GM12873 (cell line): ENCODE measurements around the gene CALN1.
"Not testable (repeated sequence)": the region's sequence is repeated elsewhere in the genome, so short reads cannot be mapped to it uniquely, and the experiment has no call there.

Source experiments
- CTCF ChIP-seq: IDR thresholded peaks from 2 replicates; pipeline ENCODE4 v1.5.1; 2012; ENCODE audit warnings: low read depth, mild to moderate bottlenecking, moderate library complexity, low read length, control low read depth; ENCODE audit not compliant: insufficient read depth; ENCODE audit errors: missing control alignments

The CALN1 gene

GRCh38 chr7:72412121-72412618 is at the start of gene CALN1:
Gene CALN1, minus strand, starts transcription at chr7:72412338.
- TF ChIP-seq CTCF: not testable (repeated sequence)

- TF ChIP-seq CTCF: no peak
Observed at GRCh38 chr7:72453471-72453870, 41.3 kb upstream of the CALN1 start.

GRCh38 chr7:72447465-72448204 is 35.5 kb upstream of the CALN1 start:
- TF ChIP-seq CTCF: no peak

GRCh38 chr7:72446591-72447462 is 34.7 kb upstream of the CALN1 start:
- no peak for TF ChIP-seq CTCF

GRCh38 chr7:72446131-72446530 is 34.0 kb upstream of the CALN1 start:
- TF ChIP-seq CTCF: no peak

- TF ChIP-seq CTCF: no peak
Observed at GRCh38 chr7:72445580-72445979, 33.4 kb upstream of the CALN1 start.

- TF ChIP-seq CTCF: no peak
Observed at GRCh38 chr7:72445075-72445474, 32.9 kb upstream of the CALN1 start.
